GM21381 (cell line): ENCODE results near the gene CEP350.

Source experiments
- ATAC-seq: cut with Tn5 transposase; IDR thresholded peaks from one replicate; pipeline ENCODE4 v1.9.1; 2021; ENCODE audit warnings: mild to moderate bottlenecking, moderate library complexity; ENCODE audit not compliant: unreplicated experiment

Gene CEP350

DNA sequence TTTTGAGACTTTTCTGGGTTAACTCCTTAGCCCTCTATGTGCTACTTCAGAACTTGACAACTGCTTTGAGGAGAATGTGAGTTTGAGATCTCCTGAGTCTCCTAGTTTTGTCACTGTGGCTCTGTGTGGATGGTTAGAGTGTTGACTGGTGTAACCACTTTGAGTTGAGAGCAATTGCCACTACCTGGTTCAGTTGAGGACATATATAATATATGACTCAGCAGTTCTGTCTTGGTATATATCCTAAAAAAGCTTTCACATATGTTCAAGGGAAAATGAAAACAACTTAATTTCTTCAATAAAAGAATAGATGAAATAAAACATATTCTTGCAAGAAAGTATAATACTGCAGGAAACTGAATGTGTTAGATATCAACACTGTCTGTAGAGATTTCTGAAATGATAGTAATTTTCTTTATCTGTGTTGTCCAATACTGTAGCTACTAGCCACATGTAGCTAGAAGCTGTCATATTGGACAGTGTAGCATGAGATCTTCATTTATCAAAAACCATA is 103.3 kb downstream of the CEP350 start:
- ATAC-seq, result no peak

DNA sequence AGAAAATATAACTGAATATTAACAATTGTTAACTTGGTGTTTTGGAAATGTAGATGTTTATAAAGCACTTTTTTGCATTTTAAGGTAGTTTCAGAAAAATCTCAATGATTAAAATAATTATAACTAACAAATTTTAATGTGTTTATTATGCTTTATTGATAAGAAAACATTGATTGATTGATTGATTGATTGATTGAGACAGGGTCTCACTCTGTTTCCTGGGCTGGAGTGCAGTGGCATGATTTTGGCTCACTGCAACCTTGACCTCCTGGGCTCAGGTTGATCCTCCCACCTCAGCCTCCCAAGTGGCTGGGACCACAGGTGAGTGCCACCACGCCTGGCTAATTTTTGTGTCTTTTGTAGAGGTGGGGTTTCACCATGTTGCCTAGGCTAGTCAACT is 106.4 kb downstream of the CEP350 start:
- ATAC-seq, result no peak

GRCh38 chr1:180062452-180062971 is 107.9 kb downstream of the CEP350 start:
- no peak for ATAC-seq

GRCh38 chr1:180065408-180065807 is 110.8 kb downstream of the CEP350 start:
- ATAC-seq, result no peak

GRCh38 chr1:180066150-180066549 is 111.5 kb downstream of the CEP350 start:
- ATAC-seq, result no peak

DNA sequence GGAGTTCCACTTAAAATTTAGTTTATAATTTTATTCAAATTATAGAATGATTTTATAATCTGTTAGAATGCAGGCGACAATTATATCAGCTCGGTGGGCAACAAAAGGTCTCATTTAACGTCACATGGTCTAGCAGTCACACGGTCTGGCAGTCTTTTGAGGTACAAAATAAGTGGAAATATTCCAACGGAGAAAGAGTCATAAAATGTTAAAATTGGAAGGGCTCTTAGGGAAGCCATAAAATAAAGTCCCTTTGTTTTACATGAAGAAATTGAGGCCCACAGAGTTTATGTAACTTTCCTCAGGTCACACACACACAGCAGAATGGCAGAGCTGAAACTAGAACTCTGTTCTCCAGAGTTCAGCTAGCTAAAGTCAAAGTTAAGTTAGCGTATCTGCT is 115.7 kb downstream of the CEP350 start:
- no peak for ATAC-seq

DNA sequence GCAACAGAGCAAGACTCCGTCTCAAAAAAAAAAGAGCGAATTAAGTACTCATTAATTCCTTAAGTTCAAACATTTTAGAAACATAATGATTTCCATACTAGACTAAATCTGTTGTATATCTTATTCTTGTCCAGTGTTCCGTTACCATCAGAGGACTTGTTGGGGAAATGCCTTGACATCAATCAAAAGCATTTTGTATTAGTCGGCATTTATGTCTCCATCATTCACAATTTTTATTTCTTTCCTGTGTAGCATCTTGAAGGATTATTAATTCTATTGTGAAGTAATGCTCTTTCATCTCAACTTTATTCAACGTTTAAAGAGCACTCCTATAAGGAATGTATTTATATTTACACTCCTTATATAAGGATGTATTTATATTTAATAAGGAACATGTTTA is 117.1 kb downstream of the CEP350 start:
- ATAC-seq, result no peak

DNA sequence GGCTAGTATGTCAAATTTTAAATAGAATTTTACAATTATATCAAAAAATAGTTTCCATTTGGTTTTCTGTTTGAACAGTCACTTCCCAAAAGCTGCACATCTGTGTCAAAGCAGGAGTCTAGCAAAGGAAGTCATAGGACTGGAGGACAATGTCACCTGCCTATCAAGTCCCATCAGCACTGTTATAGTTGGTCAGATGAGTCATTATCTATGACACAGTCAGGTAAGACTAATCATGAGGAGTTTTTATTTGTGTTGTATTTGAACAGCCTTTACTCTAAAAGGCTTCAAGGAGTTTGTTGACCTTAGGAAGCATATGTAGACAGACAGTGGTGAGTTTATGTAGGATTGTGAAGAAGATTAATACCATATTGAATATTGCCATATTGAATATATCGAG is 125.8 kb downstream of the CEP350 start:
- ATAC-seq, result no peak

GRCh38 chr1:180081474-180081873 is 126.9 kb downstream of the CEP350 start:
- ATAC-seq, result no peak

DNA sequence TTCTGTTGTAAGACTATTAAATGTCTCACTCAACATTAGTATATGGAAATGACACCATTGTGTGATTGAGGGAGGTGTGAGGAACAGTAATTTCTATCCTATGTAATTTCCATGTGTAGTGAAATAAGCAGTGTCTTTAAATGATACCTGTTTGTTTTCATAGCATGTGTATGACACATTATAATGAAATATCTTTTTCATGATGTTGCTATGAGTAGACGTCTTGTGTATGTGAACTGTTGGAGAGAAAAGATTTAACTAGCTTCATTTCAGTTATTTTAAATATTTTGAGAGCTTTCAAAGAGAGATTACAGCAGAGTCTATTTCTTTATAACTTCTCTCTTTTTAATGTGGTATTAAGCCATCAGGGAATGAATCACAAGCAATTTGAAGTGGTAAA is 128.6 kb downstream of the CEP350 start:
- ATAC-seq, result no peak

DNA sequence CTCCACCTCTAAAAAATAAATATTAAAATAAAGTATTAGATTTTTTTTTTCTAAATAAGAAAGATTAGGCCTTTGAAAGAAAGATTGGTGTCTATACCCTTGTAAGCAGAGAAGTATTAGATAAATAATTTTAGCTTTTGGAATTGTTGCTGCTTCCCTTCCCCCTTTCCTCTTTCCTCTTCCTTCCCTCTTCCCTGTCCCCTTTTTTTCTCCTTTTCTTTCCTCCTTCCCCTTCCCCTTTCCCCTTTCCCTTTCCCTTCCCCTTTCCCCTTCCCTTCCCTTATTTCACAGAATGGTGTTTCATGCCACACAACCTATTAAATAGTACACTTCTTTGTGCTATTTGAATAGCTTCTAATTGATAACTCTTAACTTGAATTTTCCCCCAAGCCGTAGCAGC is 130.3 kb downstream of the CEP350 start:
- ATAC-seq, result no peak

DNA sequence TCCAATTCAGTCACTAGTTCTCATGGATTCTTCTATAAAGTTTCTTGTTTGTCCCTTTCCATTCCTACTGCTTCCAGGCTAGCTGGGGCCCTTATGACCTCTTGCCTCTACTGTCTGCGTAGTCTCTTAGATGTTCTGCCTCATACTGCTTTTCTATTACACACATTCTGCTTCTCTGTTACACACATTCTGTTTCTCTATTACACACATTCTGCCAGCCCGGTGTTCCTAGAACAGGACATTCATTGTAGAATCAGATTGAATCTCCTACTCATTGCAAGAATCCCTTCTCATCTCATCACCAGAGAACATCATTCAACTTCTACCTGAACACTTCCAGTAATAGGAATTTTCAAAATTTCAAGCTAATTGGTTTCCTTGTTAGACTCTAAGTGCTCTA is 130.7 kb downstream of the CEP350 start:
- no peak for ATAC-seq

GRCh38 chr1:180092931-180093650 is 138.5 kb downstream of the CEP350 start:
- ATAC-seq, result no peak

DNA sequence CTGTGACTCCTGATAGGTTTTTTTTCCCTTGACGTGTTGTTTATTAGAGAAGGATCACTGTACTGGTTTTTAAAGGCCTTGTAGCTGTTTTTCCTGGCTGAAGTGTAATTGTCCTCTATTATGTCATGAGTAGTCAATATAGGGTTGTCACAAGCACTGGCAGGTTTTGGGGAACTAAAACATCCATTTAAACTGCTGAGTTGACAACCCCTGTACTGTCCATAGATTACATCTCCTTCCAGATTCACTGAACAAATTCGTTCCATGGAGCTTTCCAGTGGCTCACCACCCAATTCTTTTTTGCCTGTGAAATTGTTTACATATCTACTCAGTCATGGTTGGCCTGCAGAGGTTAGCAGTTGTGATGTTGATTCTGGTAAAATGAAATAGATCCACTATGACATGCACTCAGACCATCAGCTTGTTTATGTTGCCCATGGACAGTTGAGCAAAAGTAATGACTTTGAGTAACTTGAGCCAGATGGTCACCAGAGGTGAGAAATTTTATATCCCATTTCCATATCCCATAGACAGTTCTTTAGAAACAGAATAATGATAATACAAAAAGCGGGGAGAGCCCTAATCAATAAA is 140.2 kb downstream of the CEP350 start:
- no peak for ATAC-seq

- ATAC-seq, result no peak
Observed at GRCh38 chr1:180096584-180097325, 142.1 kb downstream of the CEP350 start.

- ATAC-seq, result no peak
Observed at GRCh38 chr1:180097326-180097605, 142.7 kb downstream of the CEP350 start.

DNA sequence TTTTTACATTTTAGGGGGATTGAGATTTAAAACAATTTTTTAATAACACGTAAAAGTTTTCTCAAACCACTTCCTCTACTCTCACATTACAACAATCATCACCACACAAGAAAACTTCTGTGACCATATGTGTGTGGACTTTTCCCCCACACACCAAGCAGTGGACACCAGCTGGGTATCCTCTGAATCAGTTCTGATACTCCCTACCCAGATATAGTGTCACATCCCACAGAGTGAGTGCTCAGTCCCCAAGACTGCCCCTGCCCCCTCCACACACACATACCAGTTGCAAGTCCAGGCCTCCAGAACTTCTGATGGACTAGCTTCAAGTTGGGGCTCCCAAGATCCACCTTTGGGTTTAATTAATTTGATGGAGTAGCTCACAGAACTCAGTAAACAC is 146.8 kb downstream of the CEP350 start:
- ATAC-seq, result no peak

DNA sequence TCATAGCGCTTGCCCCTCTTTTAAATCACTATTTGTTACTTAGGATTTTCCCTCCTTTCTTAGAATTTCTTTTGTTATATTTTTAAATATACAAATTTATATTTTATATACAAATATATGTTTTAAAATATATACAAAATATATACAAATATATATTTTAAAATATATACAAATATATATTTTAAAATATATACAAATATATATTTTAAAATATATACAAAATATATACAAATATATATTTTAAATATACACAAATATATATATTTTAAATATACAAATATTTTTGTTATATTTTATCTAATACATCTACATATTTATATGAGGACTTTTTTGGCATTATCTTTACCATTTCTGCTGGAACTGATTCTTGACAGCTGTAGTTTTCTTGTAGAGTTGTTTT is 149.2 kb downstream of the CEP350 start:
- no peak for ATAC-seq

DNA sequence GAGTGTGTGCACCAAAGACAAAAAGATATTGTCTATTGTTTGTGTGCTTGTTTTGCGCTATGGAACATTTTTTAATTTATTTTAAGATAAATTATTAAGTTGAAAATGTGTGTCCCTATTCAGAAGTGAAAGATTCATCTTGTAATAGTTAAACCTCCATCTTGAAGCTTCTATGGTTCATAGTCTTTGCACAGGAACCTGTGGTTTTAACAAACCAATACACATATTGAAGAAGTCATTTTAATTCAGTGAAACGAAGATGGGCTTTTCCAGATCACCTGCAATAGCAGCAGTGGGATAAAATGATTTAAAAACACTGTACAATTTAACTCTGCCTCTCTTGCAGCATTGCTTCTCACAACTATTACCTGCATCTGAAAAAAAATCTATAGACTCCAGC is 157.5 kb downstream of the CEP350 start:
- no peak for ATAC-seq

DNA sequence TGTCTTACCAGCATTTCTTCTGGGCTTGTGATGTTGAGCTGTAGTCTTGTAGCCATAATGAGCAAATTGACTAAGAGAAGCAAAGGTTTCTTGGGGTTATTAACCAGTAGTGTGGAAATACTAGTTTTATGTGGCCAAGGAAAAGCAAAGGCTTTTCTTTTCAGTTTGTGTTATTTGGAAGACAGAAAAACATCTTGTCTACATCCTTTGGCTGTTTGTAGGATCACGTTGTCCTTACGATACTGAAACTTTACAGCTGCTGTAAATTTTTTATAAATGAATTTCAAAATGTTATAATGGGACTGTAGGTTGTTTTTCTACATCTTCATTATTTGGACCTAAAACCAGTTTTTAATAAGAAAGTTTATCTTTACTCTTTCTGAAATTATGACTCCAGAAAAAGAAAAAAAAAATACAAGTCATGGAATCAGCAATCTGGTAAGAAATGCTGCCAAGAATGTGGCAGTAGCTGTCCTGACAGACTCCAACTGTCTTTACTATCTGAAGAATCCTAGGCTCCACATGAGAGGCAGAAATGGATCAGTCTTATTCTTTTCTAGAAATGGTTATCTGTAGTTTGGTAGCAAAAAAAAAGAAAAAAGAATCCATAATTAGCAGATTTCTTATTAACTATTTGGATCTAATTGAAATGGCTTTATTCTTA is 158.5 kb downstream of the CEP350 start:
- no peak for ATAC-seq

DNA sequence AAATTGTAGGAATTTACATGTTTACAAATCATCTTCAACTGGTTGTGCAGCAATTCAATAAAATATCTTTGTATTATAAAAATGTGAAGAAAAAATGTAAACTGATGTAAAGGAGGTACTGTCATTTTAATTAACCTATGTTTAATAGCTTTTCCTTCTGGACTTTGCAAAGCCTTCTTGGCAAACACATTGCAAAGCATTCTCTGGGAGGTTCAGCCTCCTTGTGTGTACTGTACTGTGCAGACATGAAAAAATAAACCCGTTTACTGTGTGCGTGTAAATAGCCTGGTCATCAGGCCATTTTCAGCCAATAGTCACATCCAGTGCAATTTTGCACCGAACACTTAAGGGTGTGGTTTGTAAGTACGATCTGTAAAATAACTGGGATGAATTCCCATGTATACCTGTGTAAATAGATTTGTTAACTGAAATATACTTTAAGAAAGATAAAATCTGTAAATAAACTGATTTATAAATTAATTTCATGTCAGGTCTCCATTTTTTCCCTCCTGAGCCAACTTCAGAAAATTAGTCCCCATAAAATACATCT is 159.9 kb downstream of the CEP350 start:
- no peak for ATAC-seq
